ENCODE results near the gene PDE10A.
A peak's percentile ranks its signal among the peaks of the same experiment; 100 is the strongest.

The PDE10A gene

GRCh38 chr6:165456286-165456685, 206.8 kb downstream of the PDE10A start:
- no peak for DNase-seq

- DNase-seq = no peak
Observed at GRCh38 chr6:165455488-165455887, 207.6 kb downstream of the PDE10A start.

GRCh38 chr6:165453395-165453794, 209.6 kb downstream of the PDE10A start:
- no peak for DNase-seq

- DNase-seq = no peak
Observed at GRCh38 chr6:165451838-165452237, 211.2 kb downstream of the PDE10A start.

GRCh38 chr6:165448210-165448609, 214.8 kb downstream of the PDE10A start:
- DNase-seq = no peak

- DNase-seq = no peak
Observed at GRCh38 chr6:165447141-165447540, 215.9 kb downstream of the PDE10A start.

GRCh38 chr6:165446331-165446730, 216.7 kb downstream of the PDE10A start:
- DNase-seq = no peak

GRCh38 chr6:165443462-165443861, 219.6 kb downstream of the PDE10A start:
- DNase-seq = no peak

- no peak for DNase-seq
Observed at GRCh38 chr6:165441181-165441580, 221.9 kb downstream of the PDE10A start.

GRCh38 chr6:165439928-165440554, 223.0 kb downstream of the PDE10A start:
- DNase-seq = peak; percentile 53

- no peak for DNase-seq
Observed at GRCh38 chr6:165426892-165427291, 236.1 kb downstream of the PDE10A start.

- DNase-seq = no peak
Observed at GRCh38 chr6:165422192-165422591, 240.8 kb downstream of the PDE10A start.

- no peak for DNase-seq
Observed at GRCh38 chr6:165417278-165417865, 245.7 kb downstream of the PDE10A start.

- no peak for DNase-seq
Observed at GRCh38 chr6:165404697-165405096, 258.3 kb downstream of the PDE10A start.

- no peak for DNase-seq
Observed at GRCh38 chr6:165404296-165404695, 258.7 kb downstream of the PDE10A start.

GRCh38 chr6:165403006-165403595, 259.9 kb downstream of the PDE10A start:
- DNase-seq = no peak

- DNase-seq = no peak
Observed at GRCh38 chr6:165401092-165401491, 261.9 kb downstream of the PDE10A start.

GRCh38 chr6:165390475-165390874, 272.6 kb downstream of the PDE10A start:
- no peak for DNase-seq

GRCh38 chr6:165389534-165389933, 273.5 kb downstream of the PDE10A start:
- no peak for DNase-seq

- DNase-seq = no peak
Observed at GRCh38 chr6:165383323-165383722, 279.7 kb downstream of the PDE10A start.

GRCh38 chr6:165376100-165376499, 286.9 kb downstream of the PDE10A start:
- no peak for DNase-seq

- DNase-seq = no peak
Observed at GRCh38 chr6:165365371-165365770, 297.7 kb downstream of the PDE10A start.

GRCh38 chr6:165345700-165346099, 317.3 kb downstream of the PDE10A start:
- no peak for DNase-seq

- DNase-seq = no peak
Observed at GRCh38 chr6:165340532-165340931, 322.5 kb downstream of the PDE10A start.

GRCh38 chr6:165325609-165326008, 337.4 kb downstream of the PDE10A start:
- DNase-seq = no peak
